Endothelial cell of umbilical vein (primary cell): Measurements from ENCODE around the gene NUDT15. TPM values are rescaled to one million over a fixed set of nuclear protein-coding genes. Genes with fewer than 3 reads are reported as not detected.

Source experiments
- BruUV-seq: library from RNA; stranded (reverse); fragments of 400-500 nt; replicated peaks from 2 replicates; lab custom pipeline; 2021; lab: Mats Ljungman, UMichigan
- CTCF ChIA-PET: fragments of 300-600, 350-600 bp; sonication (Branson Sonifier 250); formaldehyde crosslinking; loops from one replicate; lab custom pipeline; 2021; ENCODE audit warnings: antibody characterized with exemption, inconsistent platforms; lab: Charles Lee
- POLR2A ChIA-PET: fragments of 300-600, 350-600 bp; sonication (Branson Sonifier 250); formaldehyde crosslinking; loops from one replicate; lab custom pipeline; 2021; ENCODE audit warnings: antibody characterized with exemption, inconsistent platforms; lab: Charles Lee
- DNase-seq: peaks from one replicate; pipeline ENCODE4 v3.0.0-alpha.2; 2011; ENCODE audit warnings: low read depth, low spot score
- FAIRE-seq: peaks from 2 replicates; lab custom pipeline; 2011; peaks lifted over from hg19 to GRCh38; lab: Jason Lieb, UNC
- H2AFZ ChIP-seq: 2 replicates; pipeline ENCODE4 v1.6.0; 2012; ENCODE audit warnings: low read depth, low read length, control low read depth, inconsistent platforms
- H3K27ac ChIP-seq: 2 replicates; pipeline ENCODE4 v1.5.1; 2011; ENCODE audit warnings: low read depth, mild to moderate bottlenecking, control low read depth, low read length, moderate library complexity; ENCODE audit not compliant: insufficient read depth
- H3K27me3 ChIP-seq, 2 experiments: 2 replicates each; pipeline versions ENCODE4 v1.6.0 to v1.6.1; 2011; ENCODE audit warnings: low read length in 2 of 2, mixed read lengths in 1 of 2; ENCODE audit not compliant: control insufficient read depth in 2 of 2, insufficient read depth in 2 of 2
- H3K36me3 ChIP-seq, 2 experiments: 2 replicates in 1 of 2; 3 replicates in 1 of 2; pipeline ENCODE4 v1.5.1; 2011; ENCODE audit warnings: low read length in 2 of 2, mild to moderate bottlenecking in 1 of 2, moderate library complexity in 1 of 2; ENCODE audit not compliant: control insufficient read depth in 2 of 2, insufficient read depth in 2 of 2; ENCODE audit errors: extremely low read depth in 1 of 2
- H3K4me1 ChIP-seq: 3 replicates; pipeline ENCODE4 v1.5.1; 2011; ENCODE audit warnings: mild to moderate bottlenecking, low read length; ENCODE audit not compliant: control insufficient read depth, insufficient read depth; ENCODE audit errors: extremely low read depth
- H3K4me2 ChIP-seq: 2 replicates; pipeline ENCODE4 v1.6.1; 2011; ENCODE audit warnings: low read length, control low read depth, mixed read lengths; ENCODE audit not compliant: insufficient read depth
- H3K4me3 ChIP-seq, 3 experiments: fragments of 200-600 bp in 1 of 3; sonication (generic), shearing (Covaris generic) in 1 of 3; replicated peaks in 1 of 3; 2 replicates each; pipeline ENCODE4 v1.5.1; 2011 to 2016; ENCODE audit warnings: control low read depth in 3 of 3, low read length in 3 of 3, mild to moderate bottlenecking in 2 of 3, inconsistent platforms in 1 of 3, low read depth in 1 of 3, moderate library complexity in 1 of 3; ENCODE audit not compliant: insufficient read depth in 1 of 3
- H3K79me2 ChIP-seq: 2 replicates; pipeline ENCODE4 v1.6.0; 2012; ENCODE audit warnings: low read length, inconsistent platforms; ENCODE audit not compliant: control insufficient read depth, insufficient read depth
- H3K9ac ChIP-seq: replicated peaks from 2 replicates; pipeline ENCODE3; 2011; ENCODE audit warnings: low read length, control low read depth; ENCODE audit not compliant: insufficient read depth; ENCODE audit errors: extremely low read depth
- H3K9me1 ChIP-seq: replicated peaks from 3 replicates; pipeline ENCODE4 v1.6.0; 2011; ENCODE audit warnings: mild to moderate bottlenecking, low read length; ENCODE audit not compliant: control insufficient read depth, insufficient read depth; ENCODE audit errors: extremely low read depth
- H3K9me3 ChIP-seq: replicated peaks from 2 replicates; pipeline ENCODE4 v1.5.1; 2012; ENCODE audit warnings: low read length, inconsistent platforms; ENCODE audit not compliant: control insufficient read depth, insufficient read depth
- H4K20me1 ChIP-seq: replicated peaks from 2 replicates; pipeline ENCODE3; 2011; ENCODE audit warnings: mild to moderate bottlenecking, low read length; ENCODE audit not compliant: control insufficient read depth, insufficient read depth; ENCODE audit errors: extremely low read depth
- CTCF ChIP-seq, 2 donors: IDR thresholded peaks; 1 replicate in 1 of 2; 2 replicates in 1 of 2; pipeline ENCODE4 v1.5.1; 2011; ENCODE audit warnings: low read length in 2 of 2, mild to moderate bottlenecking in 2 of 2, moderate library complexity in 2 of 2, control low read depth in 1 of 2, inconsistent platforms in 1 of 2, low read depth in 1 of 2; ENCODE audit not compliant: insufficient read depth in 1 of 2; ENCODE audit errors: extremely low read depth in 1 of 2
- EZH2 ChIP-seq: IDR thresholded peaks from 2 replicates; pipeline ENCODE4 v1.6.1; 2012; ENCODE audit warnings: borderline replicate concordance, low read depth, mild to moderate bottlenecking, moderate library complexity, low read length, inconsistent platforms; ENCODE audit not compliant: severe bottlenecking
- FOS ChIP-seq: IDR thresholded peaks from 2 replicates; pipeline ENCODE4 v1.6.1; 2011; ENCODE audit warnings: mild to moderate bottlenecking, low read length, moderate library complexity, borderline replicate concordance; ENCODE audit not compliant: insufficient read depth
- GATA2 ChIP-seq: IDR thresholded peaks from 2 replicates; pipeline ENCODE4 v1.7.0; 2011; ENCODE audit warnings: low read depth, mild to moderate bottlenecking, moderate library complexity, mixed read lengths, low read length; ENCODE audit not compliant: insufficient read length, insufficient read depth
- JUN ChIP-seq: IDR thresholded peaks from 2 replicates; pipeline ENCODE4 v1.6.1; 2011; ENCODE audit warnings: borderline replicate concordance, low read depth; ENCODE audit not compliant: insufficient read length, insufficient read depth
- MAX ChIP-seq: IDR thresholded peaks from 2 replicates; pipeline ENCODE4 v1.6.1; 2011; ENCODE audit not compliant: insufficient read depth, insufficient read length
- MYC ChIP-seq: IDR thresholded peaks from one replicate; pipeline ENCODE4 v1.6.1; 2011; ENCODE audit warnings: mild to moderate bottlenecking, low read depth, low read length
- POLR2A ChIP-seq: IDR thresholded peaks from 2 replicates; pipeline ENCODE4 v1.6.1; 2012; ENCODE audit warnings: low read depth, mild to moderate bottlenecking, control low read depth, low read length
- POLR2AphosphoS5 ChIP-seq: IDR thresholded peaks from 2 replicates; pipeline ENCODE4 v1.6.1; 2012; ENCODE audit warnings: low read depth, mild to moderate bottlenecking, control low read depth, low read length, moderate library complexity; ENCODE audit not compliant: insufficient read depth
- dilution Hi-C: fragments of 300-500 bp; cut with MboI; formaldehyde crosslinking; loops from one replicate; pipeline ENCODE4 v1.15.0; 2019; ENCODE audit warnings: low sequenced_read_pairs; ENCODE audit not compliant: extremely low pct_ligation_motif_present
- intact Hi-C: fragments of 100-400 bp; cut with micrococcal nuclease; formaldehyde crosslinking; loops from one replicate; pipeline ENCODE4 v1.10.0; 2022
- polyA plus RNA-seq, 4 experiments: library from polyadenylated mRNA; depleted of rRNA in 3 of 4; stranded (reverse) in 3 of 4; unstranded in 1 of 4; fragments of >200 nt; gene quantifications; 2 replicates each; pipeline versions ENCODE4 v1.2.1 to v1.2.3, GENCODE V29; 2011 to 2012; ENCODE audit warnings: missing spikeins in 1 of 4
- total RNA-seq: library from RNA; stranded (reverse); gene quantifications from 2 replicates; pipeline ENCODE4 v1.2.3, GENCODE V29; 2021

Gene NUDT15
- total and polyA plus RNA-seq, 2 donors (not counting 3 experiments of a cell fraction or from before 2014, with no cell fraction given), result 13.3 to 21.6 TPM

GRCh38 chr13:48000559-48001113, 36.9 kb upstream of the NUDT15 start:
- Histone ChIP-seq H3K4me2 (peak overlapping the region; percentile 99), H3K9me3 (no peaks in the 10 kb centered on the region), H2AFZ (peak overlapping the region; percentile 99), H3K4me3 (peak overlapping the region; percentile 88 to 93 (median 92)), H3K79me2 (peaks cover 39% of the 10 kb centered on the region), H4K20me1 (no peaks in the 10 kb centered on the region), H3K36me3 (peaks cover 0 to 2% of the 10 kb centered on the region in 2 experiments), H3K4me1 (peaks cover 15% of the 10 kb centered on the region), H3K27me3 (no peaks in the 10 kb centered on the region), H3K9ac (peak overlapping the region; percentile 92), H3K27ac (peak overlapping the region; percentile 62), H3K9me1 (no peaks in the 10 kb centered on the region)
- intact Hi-C loops, result loop anchor here (1.0 to 10.0 kb wide), 3 partner anchors 37 to 303 kb away; partner anchors contain the start of genes NUDT15 and RB1
- TF ChIP-seq POLR2A (no peak), POLR2AphosphoS5 (no peak), MAX (no peak), GATA2 (no peak), FOS (no peak), MYC (no peak), EZH2 (no peak), JUN (no peak), CTCF (IDR thresholded peaks at IDR 0.05; ENCODE audit: extremely low read depth in 1 of 2, insufficient read depth in 1 of 2, low read depth in 1 of 2, low read length in 2 of 2) (no peak)
- dilution Hi-C loops, result no loop called here
- no peak for FAIRE-seq
- CTCF ChIA-PET, result interaction anchor here (0.7 kb wide), 1 partner anchor 37 kb away, joined by 4 read pairs; no protein-coding TSS in a partner anchor
- DNase-seq, result peak; percentile 40
- BruUV-seq, result TSS peak; percentile 26
- POLR2A ChIA-PET, result no interaction called here
